Measurements from ENCODE around the gene SYNE1. TPM values are rescaled to one million over a fixed set of nuclear protein-coding genes. Genes with fewer than 3 reads are reported as not detected.

The SYNE1 gene
- total RNA-seq, 4 donors from 2014 or later: 78.9 to 352 (median 113) TPM

DNA sequence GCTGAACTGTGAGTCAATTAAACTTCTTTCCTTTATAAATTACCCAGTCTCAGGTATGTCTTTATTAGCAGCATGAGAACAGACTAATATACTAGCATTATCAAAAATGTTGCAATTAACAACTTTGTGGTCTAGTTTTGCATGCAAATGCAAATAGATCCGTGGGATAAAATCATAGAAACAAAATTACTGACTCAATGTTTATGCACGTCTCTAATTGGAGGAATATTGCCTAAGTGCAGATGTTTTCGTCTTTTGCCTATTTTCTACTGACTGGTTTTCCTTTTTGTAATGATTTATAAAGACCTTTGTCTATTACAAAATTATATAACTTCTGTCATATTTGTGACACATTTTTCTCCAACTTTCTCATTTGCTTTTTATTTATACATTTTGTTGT lies 51.9 kb downstream of the SYNE1 start:
- TF ChIP-seq, protein P1, sequence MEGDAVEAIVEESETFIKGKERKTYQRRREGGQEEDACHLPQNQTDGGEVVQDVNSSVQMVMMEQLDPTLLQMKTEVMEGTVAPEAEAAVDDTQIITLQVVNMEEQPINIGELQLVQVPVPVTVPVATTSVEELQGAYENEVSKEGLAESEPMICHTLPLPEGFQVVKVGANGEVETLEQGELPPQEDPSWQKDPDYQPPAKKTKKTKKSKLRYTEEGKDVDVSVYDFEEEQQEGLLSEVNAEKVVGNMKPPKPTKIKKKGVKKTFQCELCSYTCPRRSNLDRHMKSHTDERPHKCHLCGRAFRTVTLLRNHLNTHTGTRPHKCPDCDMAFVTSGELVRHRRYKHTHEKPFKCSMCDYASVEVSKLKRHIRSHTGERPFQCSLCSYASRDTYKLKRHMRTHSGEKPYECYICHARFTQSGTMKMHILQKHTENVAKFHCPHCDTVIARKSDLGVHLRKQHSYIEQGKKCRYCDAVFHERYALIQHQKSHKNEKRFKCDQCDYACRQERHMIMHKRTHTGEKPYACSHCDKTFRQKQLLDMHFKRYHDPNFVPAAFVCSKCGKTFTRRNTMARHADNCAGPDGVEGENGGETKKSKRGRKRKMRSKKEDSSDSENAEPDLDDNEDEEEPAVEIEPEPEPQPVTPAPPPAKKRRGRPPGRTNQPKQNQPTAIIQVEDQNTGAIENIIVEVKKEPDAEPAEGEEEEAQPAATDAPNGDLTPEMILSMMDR (IDR thresholded peaks at IDR 0.05): no peak
- ATAC-seq (ENCODE audit: low FRiP score) (no peak), DNase-seq (ENCODE audit: low spot score) (no peak)

DNA sequence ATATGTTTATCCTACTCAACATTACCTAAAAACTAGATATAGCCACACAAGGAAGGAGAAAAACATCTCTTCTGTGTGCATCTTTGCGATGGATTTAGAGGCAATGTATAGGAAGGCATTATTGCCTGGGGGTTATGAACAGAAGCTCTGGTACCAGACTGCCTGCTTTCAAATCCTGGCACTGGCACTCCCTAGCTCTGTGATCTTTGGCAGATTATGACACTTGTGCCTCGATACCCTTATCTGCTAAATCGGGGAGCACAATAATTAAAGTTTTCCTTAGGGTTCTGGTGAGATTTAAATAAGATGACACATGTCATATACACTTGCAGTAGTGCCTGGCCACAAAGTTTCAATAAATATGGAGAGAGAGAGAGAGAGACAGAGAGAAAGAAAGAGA lies 53.3 kb downstream of the SYNE1 start:
- TF ChIP-seq, protein P1 (IDR thresholded peaks at IDR 0.05): no peak
- no peak for ATAC-seq (ENCODE audit: low FRiP score)
- no peak for DNase-seq (ENCODE audit: low spot score)

DNA sequence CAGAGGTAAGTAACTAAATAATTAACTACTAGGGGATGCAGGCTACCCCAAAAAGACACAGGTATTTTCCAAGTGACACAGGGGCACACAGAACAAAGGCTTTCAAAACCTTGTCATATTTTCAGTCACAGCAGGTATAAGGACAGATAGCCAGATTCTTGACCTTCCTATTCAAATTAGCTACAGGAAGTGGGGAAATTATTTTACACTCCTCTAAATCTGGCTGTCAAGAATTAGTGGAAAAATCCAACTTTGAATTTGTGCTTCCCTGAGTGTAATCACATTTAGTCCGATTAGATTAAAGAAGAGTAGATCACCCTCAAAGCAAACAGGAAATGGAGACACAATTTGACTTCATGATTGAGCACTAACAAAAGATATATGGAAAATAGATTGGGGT lies 60.6 kb downstream of the SYNE1 start:
- TF ChIP-seq, protein P1 (IDR thresholded peaks at IDR 0.05): no peak
- DNase-seq (ENCODE audit: low spot score) (no peak), ATAC-seq (ENCODE audit: low FRiP score) (no peak)

DNA sequence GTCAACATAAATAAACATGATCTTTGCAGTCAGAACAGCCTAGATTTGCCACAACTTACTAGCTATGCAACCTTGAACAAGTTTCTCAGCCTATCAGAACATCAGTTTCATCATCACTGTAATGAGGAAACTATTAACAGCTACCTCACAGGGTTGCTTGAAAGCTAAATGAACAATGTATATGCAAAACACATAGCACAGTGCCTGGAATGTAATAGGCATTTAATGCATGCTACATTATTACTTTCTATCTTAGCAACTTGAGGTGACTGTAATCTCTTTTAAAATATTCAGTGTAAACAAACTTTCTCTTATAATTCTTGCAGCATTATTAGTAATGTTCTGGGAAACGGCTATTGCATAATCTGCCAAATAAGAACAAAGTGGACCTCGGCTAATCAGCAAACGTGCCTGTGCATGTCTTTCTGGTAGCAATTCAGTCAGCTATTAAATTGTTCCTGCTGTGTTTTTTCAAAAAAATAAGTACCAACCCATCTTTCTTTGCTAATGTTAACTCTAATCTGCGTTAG lies 61.5 kb downstream of the SYNE1 start:
- TF ChIP-seq, protein P1 (IDR thresholded peaks at IDR 0.05): no peak
- no peak for DNase-seq (ENCODE audit: low spot score)
- ATAC-seq (ENCODE audit: low FRiP score): peak; percentile 67

DNA sequence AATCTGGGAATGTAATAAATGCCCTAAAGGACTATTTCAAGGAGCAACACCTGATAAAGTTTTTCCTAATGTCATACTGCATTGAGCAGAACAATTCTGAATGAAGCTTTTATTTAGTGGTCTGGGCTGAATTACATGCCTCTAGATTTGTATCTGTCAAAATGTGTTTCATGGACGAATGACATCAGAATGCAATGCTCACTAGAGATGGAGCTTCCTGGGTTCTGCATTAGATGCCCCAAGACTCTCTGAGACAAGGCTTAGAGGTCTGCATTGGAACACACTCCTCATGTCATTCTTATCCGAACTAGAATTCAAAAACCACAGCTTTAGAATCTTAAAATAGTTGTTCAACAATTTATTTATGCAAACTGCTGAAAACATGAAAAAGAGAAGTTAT lies 62.0 kb downstream of the SYNE1 start:
- TF ChIP-seq, protein P1 (IDR thresholded peaks at IDR 0.05): no peak
- no peak for ATAC-seq (ENCODE audit: low FRiP score)
- DNase-seq (ENCODE audit: low spot score): no peak

DNA sequence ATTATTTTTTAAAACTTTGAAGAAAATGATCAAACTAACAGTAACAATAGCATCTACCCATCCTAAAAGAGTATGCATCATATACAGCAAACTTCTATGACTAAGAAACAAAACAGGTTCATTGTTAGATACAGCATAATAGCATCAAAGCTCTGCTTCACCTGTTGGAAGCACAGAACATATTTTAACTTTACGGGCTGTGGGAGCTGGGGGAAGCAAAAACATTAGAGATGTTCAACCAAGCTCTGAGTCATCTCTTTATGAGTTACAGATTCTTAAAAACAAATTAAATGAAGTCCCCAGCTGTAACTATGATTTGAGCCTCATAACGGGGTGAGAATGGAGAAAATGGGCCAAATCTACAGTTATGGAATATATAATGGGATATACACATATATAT lies 63.4 kb downstream of the SYNE1 start:
- no peak for ATAC-seq (ENCODE audit: low FRiP score)
- no peak for DNase-seq (ENCODE audit: low spot score)
- TF ChIP-seq, protein P1 (IDR thresholded peaks at IDR 0.05): no peak

DNA sequence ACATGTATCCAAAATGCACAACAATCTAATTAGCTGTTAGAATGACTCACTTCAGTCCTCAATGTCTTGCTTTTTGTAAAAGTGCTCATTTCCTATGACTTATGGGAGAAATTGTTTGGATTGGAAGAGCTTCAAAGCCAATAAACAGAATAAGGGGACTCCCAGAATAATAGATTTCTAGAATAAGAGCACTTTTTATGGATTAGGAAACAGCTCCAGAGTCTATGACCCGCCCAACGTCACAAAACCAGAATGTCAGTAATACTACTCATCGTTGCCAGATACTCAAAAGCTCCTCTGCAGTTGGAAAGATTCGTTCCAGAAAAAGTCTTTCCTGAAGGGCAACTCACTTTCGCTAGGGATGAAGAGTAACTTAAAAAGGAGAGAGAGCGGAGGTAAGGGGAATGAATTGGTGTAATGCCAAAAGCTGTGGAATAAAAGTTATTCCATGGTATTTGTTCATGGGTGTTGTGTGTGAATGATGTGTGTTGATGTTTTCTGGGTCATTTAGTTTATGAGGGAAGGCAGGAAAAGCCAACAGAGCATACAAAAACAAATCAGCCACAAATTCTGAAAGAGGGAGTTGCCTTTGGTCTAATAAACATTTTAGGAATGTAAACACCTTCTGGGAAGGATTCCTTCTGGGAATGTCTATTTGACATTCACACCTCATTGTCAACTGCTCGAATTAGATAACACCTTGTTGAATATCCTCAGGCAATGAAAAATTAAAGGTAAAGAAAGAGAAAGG lies 64.6 kb downstream of the SYNE1 start:
- DNase-seq (ENCODE audit: low spot score) (no peak), ATAC-seq (ENCODE audit: low FRiP score) (no peak)
- TF ChIP-seq, protein P1 (IDR thresholded peaks at IDR 0.05): no peak
